HG03575 (cell line): ENCODE results near the gene UBASH3A.

Experiments used
- ATAC-seq: cut with Tn5 transposase; IDR thresholded peaks from one replicate; pipeline ENCODE4 v1.9.1; 2021; ENCODE audit not compliant: unreplicated experiment, insufficient number of reproducible peaks, low FRiP score; ENCODE audit errors: extremely low read depth

Gene UBASH3A

DNA sequence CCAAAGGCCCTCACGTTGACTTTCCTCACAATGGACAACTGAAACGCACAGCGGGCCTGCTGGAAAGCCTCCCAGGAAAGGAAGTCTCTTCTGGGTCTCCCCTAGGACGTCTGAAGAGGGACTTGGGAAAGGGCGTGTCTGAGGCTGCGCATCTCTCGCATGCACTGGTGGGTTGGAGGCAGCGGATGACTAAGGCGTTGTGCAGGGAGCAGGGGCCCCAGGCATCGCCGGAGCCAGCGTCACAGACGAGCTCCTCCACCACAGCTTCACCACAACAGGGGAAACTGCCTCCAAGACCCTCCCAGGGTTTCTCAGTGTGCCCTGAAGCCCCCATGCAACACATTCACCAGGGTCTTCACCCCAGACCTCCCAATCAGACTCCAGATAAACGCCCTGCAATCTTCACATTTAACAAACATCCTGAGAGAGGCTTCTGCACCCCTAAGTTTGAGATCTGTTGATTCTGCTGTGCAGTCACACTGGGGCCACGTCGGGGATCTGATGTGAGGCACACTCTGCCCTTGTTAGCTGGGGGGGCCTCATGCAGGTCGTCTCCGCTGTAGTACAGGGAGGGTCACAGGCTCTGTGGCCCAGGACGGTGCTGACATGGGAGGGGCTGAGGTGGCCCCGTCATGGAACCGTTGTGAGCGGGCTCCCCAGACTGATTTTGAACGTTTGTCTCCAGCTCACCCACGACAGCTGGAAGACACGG lies 30.4 kb upstream of the UBASH3A start:
- ATAC-seq: no peak

DNA sequence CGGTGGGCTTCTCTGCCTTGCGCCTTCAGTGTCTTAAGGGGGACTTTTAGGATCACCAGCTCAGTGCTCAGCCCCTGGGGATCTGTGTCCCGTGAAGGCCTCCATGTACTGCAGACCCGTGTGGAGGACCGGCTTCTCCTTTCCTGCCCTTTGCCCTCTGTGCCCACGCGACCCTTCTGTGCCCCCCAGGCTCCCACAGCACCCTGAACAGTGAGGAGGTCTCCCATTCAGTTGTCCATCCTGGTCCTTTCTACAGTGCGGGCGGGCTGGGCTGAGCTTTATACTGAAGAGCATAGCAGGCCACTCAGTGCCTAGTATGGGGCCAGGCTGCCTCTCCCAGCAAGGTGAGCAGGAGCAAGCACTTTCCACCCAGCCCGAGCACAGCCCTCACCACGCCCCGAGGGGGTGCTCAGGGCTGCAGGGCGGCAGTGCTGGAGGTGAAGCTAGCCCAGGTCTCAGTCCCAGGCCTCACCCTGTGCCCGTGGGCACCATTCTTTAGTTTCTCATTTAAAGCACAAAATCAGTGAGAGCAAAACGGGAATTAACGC lies 29.7 kb upstream of the UBASH3A start:
- no peak for ATAC-seq

DNA sequence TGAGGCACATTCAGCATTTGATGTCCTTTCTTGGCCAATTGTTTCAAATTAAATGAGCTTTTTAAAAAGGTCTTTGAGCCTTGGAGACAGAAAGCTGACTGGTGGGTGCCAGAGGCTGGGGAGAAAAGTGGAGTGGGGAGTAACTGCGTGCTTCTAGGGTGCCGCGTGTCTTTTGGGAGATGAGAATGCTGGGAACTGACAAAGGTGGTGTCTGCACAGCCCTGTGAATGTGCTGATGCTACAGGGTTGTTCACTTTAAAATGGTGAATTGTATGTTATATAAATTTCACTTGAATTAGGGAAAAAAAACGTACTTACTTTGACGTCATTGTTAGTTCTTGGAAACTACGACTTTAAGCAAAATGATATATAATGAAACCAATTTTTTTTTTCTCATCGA lies 29.2 kb upstream of the UBASH3A start:
- ATAC-seq: no peak

DNA sequence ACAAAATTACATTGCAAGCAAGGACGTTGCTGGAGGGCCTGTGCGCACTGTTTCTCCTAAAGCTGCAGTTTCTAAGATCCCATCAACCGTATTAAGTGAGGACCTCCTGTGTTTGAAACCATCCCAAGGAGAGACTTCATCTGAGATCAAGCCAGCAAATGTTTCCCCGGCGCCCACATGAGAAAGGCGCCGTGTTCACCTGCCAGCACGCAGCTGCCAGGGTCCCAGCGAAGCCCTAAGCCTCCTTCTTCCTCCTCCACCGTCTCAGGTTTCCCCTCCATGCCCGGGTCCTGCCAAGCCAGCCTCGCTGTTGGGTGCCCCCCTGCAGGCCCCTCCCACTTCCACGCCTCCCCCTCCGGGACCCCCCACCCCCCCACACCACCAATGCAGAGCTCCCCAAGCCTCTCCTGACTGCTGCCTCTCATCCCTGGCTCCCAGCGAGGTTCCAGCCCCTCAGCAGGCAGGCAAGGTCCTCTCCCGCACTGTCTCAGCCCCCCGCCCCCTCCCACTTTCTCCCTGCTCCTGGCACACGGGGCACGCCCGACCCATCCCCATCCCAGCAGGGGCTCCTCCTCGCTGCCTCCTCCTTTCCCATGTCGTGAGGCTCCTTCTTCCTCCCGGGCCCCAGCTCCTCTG lies 28.7 kb upstream of the UBASH3A start:
- no peak for ATAC-seq

DNA sequence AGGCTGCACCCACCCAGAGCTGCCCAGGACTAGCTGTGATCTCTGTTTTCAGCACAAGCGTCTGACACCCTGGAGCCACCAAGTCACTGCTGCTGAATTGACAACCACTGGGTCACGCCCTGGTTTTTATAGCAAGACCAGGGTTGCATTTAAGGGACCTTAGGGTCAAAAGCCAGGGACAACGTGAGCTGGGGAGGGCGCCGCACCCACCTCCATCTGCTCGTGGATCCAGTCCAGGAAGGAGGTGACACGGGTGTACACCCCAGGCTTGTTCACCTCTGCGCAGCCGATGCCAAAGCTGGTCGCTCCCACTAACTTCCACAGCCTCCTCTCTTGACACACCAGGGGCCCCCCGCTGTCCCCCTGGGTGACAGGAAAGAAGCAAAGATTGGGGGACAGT lies 28.2 kb upstream of the UBASH3A start:
- ATAC-seq: no peak

DNA sequence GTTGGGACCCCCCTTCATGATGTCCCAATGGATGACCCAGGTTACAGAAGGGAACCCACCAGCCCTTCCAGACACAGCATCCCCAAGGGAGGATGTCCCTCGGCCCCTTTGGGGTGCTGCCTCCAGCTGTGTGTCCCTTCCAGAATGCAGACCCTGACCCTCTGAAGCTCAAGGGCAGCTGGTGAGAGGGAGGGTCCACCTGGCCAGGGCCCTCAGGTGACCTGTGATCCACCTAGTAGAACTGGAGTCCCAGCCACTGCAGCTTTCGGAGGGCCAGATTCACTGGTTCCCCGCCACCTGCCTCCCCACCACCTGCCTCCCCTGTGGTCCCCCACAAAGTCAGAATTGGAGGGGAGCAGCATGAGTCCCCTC lies 27.8 kb upstream of the UBASH3A start:
- ATAC-seq: no peak

DNA sequence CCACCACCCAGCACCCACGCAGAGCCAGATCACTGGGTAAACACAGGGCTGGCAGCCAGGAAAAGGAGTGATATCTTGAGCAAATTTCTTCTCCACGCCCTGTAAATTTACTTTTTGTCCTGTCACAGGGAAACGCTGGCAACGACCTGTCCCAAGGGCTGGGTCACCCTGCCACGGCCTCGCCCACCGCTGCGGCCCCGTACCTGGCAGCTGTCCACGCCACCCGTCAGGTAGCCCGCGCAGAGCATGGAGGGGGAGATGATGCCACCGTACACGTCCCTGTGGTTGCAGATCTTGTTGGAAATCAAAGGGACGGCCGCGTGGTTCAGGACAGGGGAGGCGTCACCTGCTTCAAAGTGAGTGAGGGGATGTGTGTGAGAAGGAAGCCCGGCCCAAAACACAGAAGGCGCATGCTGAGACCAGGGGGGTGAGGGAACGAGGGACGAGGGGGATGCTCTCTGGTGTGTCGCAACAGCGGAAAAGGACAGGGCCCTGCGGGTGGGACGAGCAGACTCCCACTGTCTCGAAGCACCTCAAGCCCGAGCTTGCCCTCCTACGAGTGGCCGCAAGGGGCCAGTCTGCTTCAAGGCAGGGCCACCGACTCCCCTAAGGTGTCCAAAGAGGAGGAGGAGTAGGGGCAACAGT lies 27.2 kb upstream of the UBASH3A start:
- ATAC-seq: no peak

DNA sequence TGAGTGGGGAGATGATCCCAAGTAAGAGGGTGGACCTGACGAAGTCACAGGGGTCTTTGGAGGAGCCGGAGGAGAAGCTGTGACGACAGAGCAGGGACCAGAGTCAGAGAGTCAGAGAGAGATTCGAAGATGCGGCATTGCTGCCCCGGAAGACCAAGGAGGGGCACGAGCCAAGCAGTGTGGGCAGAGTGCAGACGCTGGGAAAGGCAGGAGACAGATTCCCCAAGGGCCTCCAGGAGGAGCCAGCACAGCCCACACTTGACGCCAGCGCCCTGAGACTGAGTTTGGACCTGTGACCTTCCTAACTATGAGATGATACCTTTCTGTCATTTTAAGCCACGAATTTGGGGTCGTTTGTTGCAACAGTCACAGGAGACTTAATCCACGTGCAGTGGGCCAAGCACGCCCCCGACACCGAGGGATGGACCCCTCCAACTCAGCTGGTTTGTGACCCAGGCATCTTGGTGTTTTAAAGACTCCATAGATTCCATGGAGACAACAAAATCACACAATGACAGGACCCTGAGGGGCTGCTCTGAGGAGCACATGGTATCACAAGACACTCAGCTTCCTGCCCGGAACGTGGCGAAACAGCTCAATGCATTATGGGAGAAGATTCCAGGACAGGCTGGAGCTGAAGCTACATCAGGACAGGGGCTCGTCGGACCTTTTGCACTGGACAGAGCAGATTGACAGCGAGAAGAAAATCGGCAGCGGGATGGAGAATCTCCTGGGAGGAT lies 26.3 kb upstream of the UBASH3A start:
- ATAC-seq: no peak

DNA sequence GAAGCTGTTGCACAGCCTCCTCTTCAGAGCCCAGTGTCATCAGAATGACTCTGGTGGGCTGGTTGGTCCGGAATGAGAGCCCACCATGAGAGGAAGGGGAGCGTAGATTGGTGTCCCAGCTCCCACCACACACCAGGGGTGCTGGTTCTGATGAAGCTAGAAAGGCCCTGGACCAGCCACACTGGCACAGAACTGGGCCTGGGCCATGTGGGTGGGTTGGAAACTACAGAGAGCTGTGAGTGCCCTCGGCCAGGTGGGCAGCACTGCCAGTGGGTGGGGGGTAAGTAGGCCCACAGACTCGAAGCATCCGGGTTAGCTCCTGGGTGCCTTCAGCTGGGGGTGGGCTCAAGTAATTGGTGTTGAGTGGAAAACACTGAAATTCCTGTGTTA lies 25.8 kb upstream of the UBASH3A start:
- ATAC-seq: no peak

DNA sequence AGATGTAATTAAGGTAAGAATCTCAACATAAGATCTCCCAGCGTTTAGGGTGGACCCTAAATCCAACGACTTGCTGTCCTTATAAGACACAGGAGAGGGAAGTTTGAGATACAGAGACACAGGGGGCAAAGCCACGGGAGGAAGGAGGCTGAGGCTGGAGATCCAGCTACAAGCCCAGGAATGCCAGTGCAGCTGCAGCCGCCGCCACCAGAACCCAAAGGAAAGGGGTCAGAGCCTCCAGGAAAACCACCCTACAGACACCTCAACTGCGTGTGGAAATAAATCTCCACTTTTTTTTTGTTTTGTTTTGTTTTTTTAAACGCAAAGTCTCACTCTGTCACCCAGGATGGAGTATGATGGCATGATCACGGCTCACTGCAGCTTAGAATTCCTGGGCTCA lies 25.3 kb upstream of the UBASH3A start:
- no peak for ATAC-seq

DNA sequence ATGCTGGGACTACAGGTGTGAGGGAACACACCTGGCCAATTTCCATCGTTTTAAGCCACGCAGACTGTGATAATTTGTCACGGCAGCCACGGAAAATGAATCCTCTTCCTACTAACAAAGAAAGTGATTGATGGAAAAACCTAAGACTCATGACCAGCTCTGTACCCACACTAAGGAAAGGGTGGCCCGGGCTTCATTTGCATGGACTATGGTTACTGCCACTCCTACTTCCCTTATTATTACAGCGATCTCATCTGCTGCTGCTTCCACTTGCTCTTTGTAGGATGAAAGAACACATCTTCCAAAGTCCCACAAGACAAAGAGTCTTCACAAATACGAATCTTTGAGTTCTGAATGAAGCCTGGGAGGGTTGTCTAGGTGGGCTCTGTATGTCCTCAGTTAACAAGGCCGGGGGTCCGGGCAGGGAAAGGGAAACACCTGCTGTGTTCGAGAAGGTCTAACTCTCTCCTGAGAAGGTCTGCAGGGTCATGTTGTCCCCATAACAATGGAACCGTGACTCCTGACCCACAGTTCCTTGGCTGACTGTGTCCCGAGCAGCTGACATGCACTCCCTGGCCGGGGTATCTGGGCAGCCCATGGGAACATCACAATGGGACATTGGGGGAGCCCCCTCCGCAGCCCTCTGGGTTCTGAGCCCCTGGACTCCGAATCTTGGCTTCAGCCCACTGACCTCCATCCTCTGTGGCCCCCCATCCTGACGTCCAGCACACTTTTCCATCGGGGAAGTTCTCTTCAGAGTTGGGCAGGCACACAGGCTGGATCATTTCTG lies 24.1 kb upstream of the UBASH3A start:
- no peak for ATAC-seq

DNA sequence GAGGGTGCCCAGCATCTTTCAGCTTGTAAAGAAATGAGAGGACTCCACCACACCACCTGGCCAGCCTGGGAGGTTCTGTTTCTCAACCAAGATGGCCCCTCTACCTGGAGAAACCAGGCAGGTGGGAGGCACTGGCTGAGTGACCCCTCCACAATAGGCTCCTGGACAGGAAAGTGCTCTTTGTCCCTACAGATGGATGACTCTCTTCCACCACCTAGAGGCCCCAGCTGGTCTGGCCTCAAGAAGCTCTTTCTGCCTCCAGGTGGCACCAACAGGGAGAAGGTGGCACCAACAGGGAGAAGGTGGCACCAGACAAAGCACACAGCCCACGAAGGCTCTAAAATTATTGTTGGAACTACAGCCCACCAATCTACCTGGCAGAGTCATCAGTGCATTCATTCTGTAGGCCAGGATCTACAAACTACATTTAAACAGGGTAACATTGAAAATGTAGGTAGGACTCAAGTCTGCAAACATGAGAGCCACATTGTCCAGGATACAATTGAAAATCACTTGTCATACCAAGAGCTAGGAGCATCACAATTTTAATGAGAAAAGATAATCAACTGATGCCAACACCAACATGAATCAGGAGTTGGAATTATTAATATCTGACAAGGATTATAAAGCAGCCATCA lies 22.2 kb upstream of the UBASH3A start:
- ATAC-seq: no peak

DNA sequence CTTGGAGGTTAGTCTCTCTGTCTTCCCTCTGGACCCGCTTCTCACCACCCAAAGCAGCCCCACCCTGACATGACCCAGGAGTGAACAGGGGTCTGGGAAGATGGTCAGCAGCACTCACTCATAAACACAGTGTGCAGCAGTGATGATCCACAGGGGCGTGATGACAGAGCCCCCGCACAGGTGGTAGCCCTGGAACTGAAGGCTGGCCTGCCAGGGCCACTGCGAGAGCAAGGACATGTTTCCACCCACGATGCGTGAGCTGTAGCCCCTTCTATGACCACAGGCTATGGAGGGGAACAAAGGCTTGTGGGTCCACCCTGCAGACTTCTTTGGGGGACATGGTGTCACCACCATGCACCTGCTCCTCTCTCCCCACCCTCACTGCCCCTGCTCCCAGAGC lies 20.8 kb upstream of the UBASH3A start:
- no peak for ATAC-seq

DNA sequence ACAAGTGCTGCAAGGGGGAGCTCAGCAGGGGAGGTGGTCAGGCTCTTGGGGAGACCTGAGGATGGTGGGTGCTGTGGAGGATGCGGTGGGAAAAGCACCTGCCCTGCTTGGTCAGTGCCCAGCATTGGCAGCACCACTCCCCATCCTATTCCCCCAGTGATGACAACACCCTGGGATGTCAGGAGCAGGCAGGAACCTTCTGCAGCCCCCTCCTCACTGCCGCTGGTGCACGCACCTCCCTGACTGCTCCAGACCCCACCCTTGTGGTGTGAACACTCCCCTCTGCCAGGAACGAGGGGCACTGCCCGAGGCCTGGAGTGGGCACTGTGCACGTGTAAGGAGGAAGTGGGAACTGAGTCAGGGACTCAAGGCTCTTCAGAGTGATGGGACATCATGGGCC lies 20.4 kb upstream of the UBASH3A start:
- no peak for ATAC-seq

DNA sequence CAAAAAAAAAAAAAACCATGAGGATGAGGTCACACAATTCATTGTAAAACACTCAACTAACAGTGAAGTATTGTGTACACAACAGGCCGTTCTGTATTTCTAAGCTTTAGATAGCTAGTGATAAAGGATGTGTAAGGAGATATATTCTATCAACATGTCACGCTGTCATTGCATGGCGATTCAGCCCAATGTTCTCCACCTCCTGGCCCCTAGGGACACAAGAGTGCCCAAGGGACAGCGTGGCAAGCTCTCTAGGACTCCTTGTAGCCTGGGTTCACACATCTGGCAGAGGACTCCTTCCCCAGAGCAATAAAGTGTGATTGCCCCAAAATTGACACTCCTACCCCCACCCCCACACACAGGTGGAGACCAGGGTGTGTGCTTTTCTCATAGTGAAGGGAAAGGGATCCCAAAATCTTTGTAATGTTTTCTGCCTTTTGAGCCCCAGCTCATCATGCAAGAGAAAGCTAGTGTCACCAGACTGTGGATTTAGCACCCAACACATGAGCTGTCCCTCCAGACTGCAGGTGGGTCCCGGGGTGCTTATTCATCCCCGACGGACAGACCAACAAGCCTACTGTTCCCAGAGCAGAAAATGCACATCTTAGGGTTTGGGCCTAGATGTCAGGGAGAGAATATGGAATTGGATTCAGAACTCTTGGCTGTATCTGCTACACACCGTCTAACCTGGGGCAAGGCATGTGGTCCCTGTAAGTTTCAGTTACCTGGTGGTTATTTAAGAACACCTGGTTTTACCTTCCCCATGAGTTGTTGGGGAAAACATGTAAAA lies 19.4 kb upstream of the UBASH3A start:
- no peak for ATAC-seq

DNA sequence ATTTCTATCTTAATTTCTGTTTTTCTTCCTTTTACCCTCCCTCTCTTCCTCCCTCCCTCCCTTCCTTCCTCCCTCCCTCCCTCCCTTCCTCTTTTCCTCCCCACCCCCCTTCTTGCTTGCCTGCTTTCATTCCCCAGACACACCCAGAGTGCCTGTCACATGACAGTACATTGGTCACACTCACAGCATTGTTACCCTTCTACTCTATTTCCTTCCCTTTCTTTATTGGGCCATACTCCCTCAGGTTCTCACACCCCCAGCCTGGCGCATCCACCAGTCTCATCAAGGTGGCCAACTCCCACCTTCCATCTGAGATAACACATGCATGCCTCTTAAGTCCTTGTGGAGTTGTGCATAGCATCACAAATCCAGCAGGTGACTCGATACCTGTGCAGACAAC lies 18.7 kb upstream of the UBASH3A start:
- no peak for ATAC-seq

DNA sequence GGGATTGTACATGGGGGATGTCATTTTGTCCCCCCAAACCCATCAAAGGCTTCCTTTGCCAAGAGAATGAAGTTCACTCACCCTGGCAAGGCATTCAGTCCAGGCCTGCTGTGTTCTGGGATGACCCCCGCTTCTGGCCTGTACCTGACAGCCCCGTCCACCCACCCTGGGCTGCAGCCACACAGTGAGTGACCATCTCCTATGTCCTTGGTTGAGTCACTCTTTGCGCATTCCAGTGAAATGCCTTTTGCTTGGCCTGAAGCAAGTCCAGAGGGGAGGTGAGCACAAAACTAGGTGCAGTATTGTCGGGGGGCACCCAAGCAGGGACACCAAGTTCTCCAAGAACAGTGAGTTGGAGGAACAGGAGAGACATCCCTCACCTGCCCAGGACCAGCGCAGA lies 18.1 kb upstream of the UBASH3A start:
- no peak for ATAC-seq
